ENCODE measurements around the gene CRNN. TPM values are rescaled to one million over a fixed set of nuclear protein-coding genes. Genes with fewer than 3 reads are reported as not detected.
A peak's percentile ranks its signal among the peaks of the same experiment; 100 is the strongest.

CRNN gene
- total and polyA plus RNA-seq, 7 donors, result 0.61 to 3.6 TPM; not detected in 5

DNA sequence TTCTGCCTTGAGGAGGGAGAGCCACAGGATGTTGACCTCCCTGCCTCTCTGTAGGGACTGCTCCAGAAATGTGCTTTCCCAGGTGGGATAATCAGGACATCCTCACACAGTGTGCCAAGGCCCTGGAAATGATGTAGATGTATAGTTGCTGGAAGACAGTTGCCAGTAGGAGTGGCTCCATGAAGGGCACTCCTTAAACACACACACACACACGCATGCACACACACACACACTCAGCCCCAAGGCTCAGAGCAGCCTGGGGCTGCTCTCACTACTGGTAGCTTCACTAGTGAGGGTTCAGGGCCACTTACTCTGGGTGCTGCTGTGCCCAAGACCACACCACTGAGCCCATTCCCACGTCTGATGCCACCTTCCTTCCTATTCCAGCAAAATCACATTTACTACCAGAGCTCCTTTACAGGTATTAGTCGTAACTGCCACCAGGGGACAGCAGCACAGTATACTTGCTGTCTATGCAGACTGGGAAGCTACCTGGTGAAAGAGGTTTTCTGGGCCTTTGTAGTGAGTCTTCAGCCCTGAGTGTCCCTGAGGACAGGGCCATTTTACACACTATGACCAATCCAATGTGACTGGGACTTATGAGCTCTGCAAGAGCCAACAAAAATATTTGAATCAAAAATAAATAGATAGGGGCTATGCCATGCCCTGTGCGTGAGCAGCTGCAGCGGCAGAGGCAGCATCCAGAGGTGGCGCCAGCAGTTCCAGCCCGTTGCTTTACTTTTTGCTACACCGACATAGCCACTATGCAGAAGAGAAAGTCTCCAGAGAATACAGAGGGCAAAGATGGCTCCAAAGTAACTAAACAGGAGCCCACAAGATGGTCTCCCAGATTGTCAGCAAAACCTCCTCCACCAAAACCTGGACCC is 15.0 kb downstream of the CRNN start:
- WGBS, 2 donors, result 28 to 39% methylated on average over 8 of the region's 8 CpGs
- intact Hi-C loops (cut with DNase I), result loop anchor here (2.0 kb wide), 1 partner anchor 60 kb away; no protein-coding TSS in a partner anchor
- Histone ChIP-seq H3K27ac (no peak overlapping the region), H3K27me3 (peaks cover 0 to 4% (median 0%) of the 10 kb centered on the region in 3 donors), H3K4me1 (no peaks in the 10 kb centered on the region), H3K36me3 (no peaks in the 10 kb centered on the region), H3K9me3 (no peaks in the 10 kb centered on the region), H3K4me3 (no peak overlapping the region)
- DNase-seq, result no peak
- TF ChIP-seq POLR2AphosphoS5 (IDR thresholded peaks at IDR 0.05), result no peak
- TF ChIP-seq, protein P1, sequence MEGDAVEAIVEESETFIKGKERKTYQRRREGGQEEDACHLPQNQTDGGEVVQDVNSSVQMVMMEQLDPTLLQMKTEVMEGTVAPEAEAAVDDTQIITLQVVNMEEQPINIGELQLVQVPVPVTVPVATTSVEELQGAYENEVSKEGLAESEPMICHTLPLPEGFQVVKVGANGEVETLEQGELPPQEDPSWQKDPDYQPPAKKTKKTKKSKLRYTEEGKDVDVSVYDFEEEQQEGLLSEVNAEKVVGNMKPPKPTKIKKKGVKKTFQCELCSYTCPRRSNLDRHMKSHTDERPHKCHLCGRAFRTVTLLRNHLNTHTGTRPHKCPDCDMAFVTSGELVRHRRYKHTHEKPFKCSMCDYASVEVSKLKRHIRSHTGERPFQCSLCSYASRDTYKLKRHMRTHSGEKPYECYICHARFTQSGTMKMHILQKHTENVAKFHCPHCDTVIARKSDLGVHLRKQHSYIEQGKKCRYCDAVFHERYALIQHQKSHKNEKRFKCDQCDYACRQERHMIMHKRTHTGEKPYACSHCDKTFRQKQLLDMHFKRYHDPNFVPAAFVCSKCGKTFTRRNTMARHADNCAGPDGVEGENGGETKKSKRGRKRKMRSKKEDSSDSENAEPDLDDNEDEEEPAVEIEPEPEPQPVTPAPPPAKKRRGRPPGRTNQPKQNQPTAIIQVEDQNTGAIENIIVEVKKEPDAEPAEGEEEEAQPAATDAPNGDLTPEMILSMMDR (IDR thresholded peaks at IDR 0.05), result peak in 2 of 4 experiments; percentile 18 to 24

DNA sequence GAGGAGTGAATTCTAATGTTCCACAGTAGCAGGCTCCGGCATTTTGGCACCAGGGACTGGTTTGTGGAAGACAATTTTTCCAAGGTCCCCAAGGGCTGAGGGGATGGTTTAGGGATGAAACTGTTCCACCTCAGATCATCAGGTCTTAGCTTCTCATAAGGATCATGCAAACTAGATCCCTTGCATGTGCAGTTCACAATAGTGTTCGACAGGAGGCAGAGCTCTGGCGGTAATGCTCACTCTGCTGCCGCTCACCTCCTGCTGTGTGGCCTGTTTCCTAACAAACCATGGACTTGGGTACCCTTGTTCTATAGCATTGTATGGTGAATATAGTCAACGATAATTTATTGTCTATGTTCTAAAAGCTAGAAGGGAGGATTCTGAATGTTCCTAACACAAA is 16.6 kb downstream of the CRNN start:
- Histone ChIP-seq H3K27ac (no peak overlapping the region), H3K4me3 (no peak overlapping the region), H3K36me3 (no peaks in the 10 kb centered on the region), H3K4me1 (no peaks in the 10 kb centered on the region), H3K9me3 (no peaks in the 10 kb centered on the region), H3K27me3 (peaks cover 0 to 4% (median 0%) of the 10 kb centered on the region in 3 donors)
- intact Hi-C loops (cut with DNase I), result no loop called here
- no peak for TF ChIP-seq POLR2A (IDR thresholded peaks at IDR 0.05)
- no peak for TF ChIP-seq POLR2AphosphoS5 (IDR thresholded peaks at IDR 0.05)
- TF ChIP-seq, protein P1 (IDR thresholded peaks at IDR 0.05), result no peak
- TF ChIP-seq EP300 (IDR thresholded peaks at IDR 0.05), result no peak
- 71 to 80% methylated on average over 5 of the region's 5 CpGs for WGBS, 2 donors
- no peak for DNase-seq

DNA sequence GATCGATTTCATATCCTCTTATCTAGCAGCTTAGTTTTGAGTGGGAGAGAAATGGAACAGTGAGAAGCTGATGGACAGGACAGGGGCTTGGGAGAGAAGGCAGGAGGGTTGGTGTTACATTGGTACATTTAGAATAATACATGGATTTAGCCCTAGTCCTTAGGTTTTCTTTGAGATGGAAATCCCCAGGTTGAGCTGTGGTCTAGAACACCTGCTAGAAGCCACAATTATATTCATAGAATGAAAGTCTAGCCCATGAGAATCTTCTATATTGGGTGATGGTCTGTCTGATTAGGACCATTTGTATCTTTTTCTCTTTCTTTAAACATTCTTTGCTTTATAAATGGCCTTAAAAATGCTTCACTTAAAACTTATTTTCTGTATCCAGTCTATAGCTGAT is 19.9 kb downstream of the CRNN start:
- intact Hi-C loops (cut with DNase I), result no loop called here
- TF ChIP-seq EP300 (IDR thresholded peaks at IDR 0.05) (no peak), POLR2AphosphoS5 (IDR thresholded peaks at IDR 0.05) (no peak), POLR2A (IDR thresholded peaks at IDR 0.05) (no peak)
- TF ChIP-seq, protein P1 (IDR thresholded peaks at IDR 0.05), result no peak
- Histone ChIP-seq H3K27me3 (peaks cover 0 to 4% (median 0%) of the 10 kb centered on the region in 3 donors), H3K27ac (no peak overlapping the region), H3K36me3 (no peaks in the 10 kb centered on the region), H3K4me1 (no peaks in the 10 kb centered on the region), H3K4me3 (no peak overlapping the region), H3K9me3 (no peaks in the 10 kb centered on the region)
- no peak for DNase-seq
- WGBS, 2 donors, result 53 to 71% methylated on average over 1 of the region's 1 CpG

DNA sequence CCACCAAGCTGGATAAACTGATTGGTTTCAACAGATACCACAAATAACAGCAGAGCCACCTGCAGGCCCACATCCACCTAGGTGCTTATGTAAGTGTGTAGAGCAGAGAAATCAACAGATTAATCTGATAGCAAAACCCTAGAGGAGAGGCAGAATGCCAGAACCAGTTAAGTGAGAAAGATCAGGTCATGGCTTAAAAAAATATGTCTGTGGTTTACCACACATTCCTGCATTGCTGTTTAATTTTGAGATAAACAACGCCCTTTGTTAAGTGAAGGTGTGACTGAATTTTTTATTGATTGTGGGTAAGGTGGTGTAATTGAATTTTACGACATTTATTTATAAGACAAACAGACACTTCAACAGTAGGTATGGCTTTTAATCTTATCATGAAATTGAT is 21.2 kb downstream of the CRNN start:
- no peak overlapping the region for H3K4me3 ChIP-seq
- 10 to 35% methylated on average over 2 of the region's 2 CpGs for WGBS, 2 donors
- H3K27me3 ChIP-seq, result peaks cover 0 to 4% (median 0%) of the 10 kb centered on the region in 3 donors
- H3K4me1 ChIP-seq, result no peaks in the 10 kb centered on the region
- intact Hi-C loops (cut with DNase I), result no loop called here
- TF ChIP-seq POLR2AphosphoS5 (IDR thresholded peaks at IDR 0.05) (no peak), EP300 (IDR thresholded peaks at IDR 0.05) (no peak)
- TF ChIP-seq, protein P1 (IDR thresholded peaks at IDR 0.05), result no peak
- no peak overlapping the region for H3K27ac ChIP-seq
- no peaks in the 10 kb centered on the region for H3K36me3 ChIP-seq
- H3K9me3 ChIP-seq, result no peaks in the 10 kb centered on the region
- DNase-seq, result no peak

All from sigmoid colon (tissue), 7 donors.